Measurements from ENCODE around the gene BNIP5.
"Not testable (repeated sequence)": the region's sequence is repeated elsewhere in the genome, so short reads cannot be mapped to it uniquely, and the experiment has no call there.

Gene BNIP5

DNA sequence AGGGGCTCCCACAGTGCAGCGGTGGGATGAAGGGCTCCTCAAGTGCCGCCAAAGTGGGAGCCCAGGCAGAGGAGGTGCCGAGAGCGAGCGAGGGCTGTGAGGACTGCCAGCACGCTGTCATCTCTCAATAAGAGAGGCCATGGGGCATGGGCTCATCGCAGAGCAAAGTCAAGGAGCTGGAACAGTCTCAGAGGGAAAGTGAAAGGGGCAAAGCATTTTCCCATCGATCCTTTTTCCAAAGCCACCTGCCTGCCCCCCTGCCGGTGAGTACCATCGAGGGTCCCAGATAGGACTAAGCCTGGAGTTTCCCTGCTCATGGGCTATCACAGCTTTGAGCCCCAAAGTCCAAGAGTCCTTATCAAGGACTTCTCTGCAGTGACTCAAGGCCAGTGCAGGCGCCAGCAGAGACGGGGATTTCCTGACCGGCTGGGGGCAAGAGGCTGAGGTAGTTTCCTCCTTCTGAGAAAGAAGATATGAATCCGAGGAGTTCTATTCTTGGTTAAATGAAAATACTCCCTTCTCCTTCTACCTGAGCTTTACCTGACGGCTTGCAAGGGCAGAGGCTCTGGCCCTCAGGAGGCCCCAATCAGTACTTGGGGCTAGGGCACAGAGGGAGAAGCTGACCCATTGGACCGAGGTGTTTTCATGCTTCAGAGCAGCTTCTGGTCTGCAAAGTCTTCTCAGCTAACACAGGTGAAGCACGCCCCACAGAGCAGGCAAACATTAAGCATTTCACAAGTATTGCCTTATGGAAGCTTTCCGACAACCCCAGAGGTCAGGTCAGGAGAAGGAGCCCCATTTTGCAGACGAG is 28.2 kb upstream of the BNIP5 start:
- peak; percentile 58 for DNase-seq

DNA sequence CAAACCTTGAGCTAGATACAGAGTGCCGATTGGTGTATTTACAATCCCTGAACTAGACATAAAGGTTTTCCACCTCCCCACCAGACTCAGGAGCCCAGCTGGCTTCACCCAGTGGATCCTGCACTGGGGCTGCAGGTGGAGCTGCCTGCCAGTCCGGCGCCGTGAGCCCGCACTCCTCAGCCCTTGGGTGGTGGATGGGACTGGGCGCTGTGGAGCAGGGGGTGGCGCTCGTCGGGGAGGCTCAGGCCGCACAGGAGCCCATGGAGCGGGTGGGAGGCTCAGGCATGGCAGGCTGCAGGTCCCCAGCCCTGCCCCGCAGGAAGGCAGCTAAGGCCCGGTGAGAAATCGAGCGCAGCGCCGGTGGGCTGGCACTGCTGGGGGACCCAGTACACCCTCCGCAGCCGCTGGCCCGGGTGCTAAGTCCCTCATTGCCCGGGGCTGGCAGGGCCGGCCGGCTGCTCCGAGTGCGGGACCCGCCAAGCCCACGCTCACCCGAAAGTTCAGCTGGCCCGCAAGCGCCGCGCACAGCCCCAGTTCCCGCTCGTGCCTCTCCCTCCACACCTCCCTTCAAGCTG is 27.5 kb upstream of the BNIP5 start:
- DNase-seq, result not testable (repeated sequence)

DNA sequence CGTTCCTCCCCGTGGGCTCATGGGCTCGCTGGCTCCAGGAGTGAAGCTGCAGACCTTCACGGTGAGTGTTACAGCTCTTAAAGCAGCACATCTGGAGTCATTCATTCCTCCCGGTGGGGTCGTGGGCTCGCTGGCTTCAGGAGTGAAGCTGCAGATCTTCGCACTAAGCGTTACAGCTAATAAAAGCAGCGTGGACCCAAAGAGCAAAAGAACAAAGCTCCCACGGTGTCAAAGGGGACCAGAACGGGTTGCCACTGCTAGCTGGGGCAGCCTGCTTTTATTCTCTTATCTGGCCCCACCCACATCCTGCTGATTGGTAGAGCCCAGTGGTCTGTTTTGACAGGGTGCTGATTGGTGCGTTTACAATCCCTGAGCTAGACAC is 26.7 kb upstream of the BNIP5 start:
- DNase-seq, result not testable (repeated sequence)

DNA sequence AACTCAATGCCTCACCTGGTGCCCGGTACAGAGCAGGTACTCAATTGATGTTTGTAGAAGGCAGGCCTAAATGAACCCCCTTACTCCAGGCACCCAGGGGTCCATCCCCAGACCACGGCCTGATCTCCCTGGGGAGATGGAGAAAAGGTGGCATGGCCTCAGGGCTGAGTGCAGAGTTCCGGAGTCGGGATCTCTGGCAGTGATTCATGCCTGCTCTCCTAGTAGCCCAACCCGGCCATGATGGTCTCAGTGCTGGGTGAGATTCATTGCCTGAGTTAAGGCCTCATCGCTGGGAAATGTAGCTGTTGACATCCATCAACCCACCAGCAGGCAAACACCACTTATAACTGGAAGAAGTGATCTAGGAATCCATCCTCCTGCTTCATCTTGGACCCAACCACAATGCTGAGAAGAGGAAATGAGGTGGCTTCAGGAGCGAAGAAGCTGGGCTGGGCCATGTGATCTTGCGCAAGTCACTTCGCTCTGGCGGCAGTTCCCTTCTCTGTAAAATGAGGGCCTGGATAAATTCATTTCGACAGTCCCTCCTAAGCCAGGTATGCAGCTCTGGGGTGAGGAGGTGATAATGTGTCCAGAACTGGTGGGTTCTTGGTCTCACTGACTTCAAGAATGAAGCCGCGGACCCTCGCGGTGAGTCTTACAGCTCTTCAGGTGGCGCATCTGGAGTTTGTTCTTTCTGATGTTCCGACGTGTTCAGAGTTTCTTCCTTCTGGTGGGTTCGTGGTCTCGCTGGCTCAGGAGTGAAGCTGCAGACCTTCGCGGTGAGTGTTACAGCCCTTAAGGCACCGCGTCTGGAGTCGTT is 26.1 kb upstream of the BNIP5 start:
- DNase-seq, result peak; percentile 52

DNA sequence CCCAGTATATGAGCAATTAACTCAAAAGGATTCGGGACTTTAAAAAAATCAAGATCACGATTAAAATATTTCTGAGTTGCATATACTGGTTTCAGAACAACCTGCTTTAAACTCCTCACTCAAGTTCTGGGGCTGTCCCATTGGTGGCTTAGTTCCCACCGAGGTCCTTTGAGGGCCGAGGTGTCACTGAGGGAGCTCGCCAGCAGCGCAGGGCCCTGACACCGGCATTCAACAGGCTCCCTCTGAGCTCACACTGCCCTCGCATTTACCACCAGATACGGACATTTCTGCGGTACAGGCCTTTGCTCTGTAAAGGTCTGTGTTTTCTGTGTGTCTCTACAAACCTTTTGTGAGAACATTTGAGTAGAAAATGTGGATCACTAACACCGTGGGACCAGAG is 24.4 kb upstream of the BNIP5 start:
- DNase-seq, result no peak

DNA sequence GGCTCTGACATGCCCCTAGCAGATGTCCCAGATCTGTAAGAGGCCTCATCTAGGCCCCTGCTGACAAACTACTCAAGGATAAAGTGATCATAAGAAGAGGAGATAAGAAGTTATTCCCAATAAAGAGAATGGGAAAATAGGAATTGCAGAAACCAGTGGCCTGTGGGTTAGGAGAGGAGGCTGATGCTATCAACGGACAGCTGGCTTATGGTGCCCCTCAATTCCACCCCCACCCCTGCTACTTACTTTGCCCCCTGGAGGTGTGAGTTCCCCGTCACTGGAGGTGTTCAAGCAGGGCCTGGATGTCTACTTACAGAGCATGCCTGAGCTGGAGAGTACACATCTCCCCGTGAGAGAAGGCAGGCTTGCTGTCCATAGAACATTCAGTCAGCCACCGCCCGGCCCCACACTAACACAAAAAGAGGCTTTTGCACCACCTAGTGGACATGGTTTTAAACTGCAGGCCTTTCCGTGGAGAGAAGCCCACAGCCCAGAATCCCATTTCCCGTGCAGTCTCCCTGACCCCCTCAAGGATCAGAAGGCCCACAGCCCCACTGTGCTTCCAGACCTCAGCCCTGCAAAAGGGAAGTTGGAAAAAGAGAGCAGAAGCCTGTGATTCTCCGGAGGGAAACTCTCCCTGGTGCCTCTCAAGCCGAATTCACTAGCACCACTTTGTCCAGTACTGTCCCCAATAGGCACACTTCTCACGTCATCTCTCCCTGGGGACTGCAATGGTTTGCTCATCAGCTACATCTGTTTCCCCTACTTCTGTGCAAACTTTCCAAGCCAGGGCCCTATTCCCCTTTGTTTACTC is 23.8 kb upstream of the BNIP5 start:
- DNase-seq, result peak; percentile 88

DNA sequence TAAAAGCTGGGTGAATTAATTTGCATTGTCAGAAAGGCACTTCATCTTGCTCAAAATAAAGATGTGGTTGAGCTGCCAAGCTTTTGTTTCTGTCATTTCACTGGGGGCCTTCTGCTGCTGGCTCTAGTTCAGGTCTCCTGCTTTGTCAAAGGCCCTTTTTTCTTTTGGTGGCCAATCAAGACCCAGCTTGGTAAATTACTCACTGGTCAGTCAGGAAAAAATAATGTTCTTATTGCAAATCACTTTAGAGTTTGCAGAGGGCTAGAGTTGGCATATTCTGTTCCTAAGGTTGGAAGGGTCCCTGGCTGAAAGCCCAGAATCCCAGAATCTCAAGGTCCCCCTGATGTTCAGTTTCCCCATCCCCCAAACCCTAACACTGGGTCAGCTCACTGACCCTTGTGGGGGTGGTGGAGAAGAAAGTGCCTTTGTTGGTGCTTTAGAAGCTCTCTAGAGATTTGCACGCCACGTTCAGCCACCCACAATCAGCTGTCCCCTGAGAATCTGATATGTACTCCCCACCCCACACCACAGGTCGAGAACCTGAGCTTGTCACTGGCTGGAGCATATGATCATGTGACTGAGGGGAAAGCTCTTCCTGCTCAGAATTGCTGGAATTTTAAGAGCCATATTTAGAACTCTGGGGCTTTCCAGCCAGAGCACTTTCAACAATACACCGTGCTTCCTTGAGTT is 21.7 kb upstream of the BNIP5 start:
- DNase-seq, result no peak

DNA sequence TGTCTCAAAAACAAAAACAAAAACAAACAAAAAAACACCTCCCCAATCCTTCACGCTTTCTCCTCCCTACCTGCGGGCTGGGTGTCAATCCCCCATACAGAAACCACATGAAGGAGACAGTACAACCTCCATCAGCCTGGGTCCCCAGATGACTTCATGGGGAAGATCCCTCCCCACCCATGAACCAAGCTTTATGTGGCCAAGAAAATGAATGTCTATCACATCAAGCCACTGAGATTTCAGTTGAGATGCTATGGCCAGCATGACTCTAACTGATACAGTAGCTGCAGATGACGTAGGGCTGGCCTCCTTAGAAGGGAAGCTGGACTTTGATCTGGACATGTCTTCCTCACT is 21.2 kb upstream of the BNIP5 start:
- no peak for DNase-seq

DNA sequence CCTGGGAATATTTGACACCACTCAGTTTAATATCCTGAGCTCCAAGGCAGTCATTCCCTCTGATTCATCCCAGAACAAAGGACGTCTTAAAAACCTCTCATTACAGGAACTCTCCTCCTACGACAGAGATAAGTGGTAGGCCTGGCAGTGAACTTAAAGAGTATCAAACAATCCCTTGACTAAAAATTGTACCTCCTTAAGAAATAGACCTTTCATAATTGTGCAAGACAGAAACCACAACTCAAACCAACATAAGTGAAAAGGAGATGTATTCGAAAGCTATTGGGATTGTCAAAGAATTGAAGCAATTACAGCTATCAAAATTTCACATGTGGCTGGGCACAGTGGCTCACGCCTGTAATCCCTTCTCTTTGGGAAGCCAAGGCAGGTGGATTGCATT is 19.1 kb upstream of the BNIP5 start:
- peak; percentile 36 for DNase-seq

DNA sequence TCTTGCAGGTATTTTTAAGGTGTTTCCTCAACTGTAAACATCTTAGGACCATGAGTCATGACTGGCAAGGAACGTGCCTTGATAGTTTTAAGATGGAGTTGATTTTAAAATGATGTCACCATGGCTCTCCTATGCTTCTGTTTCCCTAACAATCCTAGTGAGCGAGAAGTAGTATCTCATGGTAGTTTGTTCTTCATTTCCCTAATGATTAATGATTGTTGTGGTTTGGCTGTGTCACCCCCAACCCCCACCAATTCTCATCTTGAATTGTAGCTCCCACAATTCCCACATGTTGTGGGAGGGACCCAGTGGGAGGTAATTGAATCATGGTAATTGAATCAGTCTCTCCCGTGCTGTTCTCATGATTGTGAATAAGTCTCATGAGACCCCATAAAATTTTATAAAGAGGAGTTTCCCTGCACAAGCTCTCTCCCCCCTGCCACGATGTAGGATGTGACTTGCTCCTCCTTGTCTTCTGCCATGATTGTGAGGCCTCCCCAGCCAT is 16.8 kb upstream of the BNIP5 start:
- DNase-seq, result peak; percentile 35

DNA sequence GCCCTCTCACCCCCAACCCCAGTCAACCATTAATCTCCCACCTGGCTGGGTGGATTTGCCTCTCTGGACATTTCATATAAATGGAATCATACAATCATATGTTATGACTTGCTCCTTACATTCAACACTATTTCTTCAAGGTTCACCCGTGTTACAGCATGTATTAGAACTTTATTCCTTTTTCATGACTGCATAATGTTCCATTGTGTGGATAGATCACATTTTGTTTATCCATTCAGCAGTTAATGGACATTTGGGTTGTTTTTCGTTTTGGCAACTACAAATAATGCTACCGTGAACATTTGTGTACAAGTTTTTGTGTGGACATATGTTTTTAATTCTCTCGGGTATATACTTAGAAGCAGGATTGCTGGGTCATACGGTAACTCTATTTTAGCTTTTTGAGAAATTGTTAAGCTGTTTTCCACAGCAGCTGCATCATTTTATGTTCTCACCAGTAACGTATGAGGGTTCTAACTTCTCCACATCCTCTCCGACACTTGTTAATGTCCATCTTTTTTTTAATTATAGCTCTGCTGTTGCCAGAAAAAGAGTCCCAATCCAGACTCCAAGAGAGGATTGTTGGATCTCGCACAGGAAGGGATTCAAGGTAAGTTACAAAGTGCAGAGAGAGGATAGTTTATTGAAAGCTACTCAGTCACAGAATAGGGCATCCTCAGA is 15.9 kb upstream of the BNIP5 start:
- no peak for DNase-seq

DNA sequence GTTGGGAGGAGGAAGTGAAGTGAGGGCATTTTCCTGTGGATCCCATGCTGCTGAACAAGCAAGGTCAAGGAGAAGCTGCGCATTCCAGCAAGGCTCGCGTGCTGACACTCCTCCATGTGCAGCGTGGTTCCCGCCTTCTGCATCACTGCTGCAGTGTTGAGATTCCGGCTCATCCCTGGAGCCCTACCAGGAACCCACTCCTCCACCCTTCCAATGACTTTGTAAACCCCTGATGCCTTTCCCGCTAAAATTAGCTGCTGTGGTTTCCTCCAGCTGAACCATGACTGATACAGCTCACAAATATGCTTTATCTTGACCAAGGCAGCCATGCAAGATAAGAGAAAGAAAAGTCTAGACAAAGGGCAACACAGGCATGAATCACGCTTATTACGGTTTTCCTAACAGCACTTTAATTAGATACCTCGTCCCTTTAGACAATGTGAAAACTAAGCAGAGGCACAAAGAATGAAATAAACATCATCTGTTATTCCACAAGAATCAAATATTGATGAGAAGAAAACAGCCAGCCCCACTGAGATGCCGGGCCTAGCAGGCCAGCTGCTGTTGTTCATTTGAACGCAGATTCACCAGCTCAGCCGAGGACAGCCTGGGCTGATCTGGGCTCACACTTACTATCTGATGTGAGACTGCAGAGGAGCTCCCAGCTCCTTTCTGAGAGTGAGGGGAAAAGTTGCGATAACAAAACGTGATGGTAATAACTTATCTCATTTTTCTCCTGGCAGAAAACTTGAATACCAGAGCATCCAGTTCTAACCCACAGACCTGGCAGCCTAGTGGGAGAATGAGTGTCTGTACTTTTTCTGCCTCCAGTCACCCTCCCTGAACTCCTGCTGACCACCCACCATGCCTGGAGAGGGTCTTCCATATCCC is 14.2 kb upstream of the BNIP5 start:
- no peak for DNase-seq

DNA sequence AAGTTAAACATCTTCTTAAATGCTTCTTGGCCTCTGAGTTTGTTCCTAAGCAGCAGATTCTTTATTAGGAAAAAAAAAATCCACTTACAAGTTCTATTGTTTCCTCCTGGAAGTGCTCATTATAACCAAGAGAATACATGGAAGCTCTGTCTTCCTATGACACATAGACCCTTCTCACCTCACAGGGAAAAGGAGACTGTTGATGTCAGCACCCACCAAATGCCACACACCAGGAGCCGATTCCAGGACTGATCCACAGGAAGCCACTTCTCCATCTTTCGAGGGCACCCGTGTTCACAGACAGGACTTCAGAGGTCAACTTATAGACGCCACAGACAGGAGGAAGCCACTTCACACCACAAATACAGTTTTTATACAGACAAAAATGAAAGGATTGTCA is 13.4 kb upstream of the BNIP5 start:
- no peak for DNase-seq

DNA sequence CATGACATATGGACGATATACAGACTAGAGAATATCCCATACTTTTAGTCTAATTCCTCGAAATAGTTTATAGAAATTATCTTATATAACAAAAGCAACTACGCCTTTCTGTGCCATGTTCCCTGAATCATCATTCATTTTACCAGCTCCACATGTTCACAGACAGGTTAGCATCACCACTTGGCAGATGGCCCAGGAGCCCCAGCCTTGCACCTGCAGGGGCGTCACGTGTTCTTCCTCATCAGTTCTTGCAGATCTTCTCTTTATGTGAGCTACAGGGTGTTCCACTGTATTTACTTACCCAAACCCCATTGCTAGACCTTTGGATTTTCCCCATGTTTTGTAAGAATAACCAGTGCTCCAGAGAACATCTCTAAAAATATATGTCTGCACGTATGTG is 12.6 kb upstream of the BNIP5 start:
- no peak for DNase-seq

DNA sequence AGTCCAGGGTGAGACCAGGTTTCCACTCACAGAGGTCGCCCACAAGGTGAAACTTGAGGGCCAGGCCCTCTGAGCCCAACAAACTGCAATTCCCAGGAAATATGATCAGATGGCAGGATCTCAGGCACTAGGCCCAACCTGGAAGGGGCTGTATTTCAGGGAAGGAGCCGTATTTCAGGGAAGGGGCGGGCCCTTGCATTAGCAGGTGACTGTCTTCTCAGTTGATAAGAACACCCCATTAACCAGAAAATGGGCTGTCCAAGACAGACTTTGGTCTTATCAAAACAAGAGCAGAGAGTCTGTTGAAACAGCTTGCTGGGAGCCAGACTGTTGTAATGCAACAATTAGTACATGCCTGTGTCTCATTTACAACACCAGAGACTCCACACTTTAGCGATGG is 10.9 kb upstream of the BNIP5 start:
- DNase-seq, result no peak

DNA sequence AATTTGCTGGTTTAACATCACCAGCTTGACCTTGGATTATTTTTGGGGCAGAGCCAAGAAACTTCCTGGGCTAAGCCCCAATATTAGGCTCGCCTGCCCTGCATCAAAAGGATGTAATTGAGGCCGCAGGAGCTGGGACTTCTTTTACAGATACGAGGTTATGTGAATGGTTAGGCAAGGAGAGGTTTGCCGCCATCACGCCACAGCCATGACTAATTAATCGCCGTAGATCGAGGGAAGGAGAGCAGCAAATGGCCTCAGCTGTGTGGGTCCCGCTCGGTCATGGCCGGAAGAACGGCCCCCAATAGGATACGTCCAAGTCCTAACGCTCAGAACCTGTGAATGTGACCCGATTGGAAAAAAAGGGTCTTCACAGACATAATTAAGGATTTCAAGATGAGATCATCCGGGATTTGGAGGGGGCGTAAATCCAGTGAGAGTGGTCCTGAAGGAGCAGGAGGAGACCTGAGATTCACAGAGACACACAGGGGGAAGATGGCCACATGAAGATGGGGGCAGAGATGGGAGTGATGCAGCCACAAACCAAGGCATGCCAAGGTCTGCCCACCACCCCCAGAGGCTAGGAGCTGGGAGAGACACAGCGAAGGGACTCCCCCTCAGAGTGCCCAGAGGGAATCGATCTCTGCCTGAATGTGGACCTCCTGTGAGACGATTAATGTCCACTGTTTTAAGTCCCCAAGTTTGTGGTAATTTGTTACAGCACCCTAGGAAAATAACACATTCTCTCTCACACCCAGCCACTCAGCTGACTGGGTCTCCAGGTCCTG is 10.0 kb upstream of the BNIP5 start:
- DNase-seq, result no peak

DNA sequence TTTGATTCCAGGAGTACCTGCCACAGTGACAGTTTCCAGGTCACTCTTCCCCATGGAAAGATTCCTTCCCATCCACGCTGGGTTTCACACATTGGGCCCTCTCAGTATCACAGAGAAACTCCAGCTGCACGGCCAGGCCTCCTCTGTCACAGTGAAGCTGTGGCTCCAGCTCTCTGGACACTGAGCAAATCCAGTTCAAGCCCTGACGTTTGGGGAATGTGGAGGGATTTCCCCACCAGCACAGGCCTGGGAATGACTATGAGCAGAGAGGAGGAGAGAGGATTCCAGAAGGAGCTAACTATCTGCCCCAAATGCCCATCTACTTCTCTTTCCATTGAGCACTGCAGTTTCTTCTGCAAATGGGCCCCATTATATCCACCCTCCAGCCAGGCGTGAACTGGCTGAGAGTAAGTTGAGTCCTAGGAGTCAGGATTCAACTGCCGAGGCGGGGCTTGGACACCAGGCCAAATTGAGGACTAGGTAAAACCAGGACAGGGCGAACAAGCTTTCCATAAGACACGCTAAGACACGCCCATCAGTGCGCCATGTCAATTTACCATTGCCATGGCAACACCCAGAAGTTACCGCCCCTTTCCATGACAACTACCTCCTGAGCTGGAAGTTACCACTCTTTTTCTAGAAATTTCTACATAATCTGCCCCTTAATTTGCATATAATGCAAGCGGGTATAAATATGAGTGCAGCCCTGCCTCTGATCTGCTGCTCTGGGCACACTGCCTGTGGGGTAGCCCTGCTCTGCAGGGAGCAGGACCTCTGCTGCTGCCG is 9.2 kb upstream of the BNIP5 start:
- DNase-seq, result no peak

DNA sequence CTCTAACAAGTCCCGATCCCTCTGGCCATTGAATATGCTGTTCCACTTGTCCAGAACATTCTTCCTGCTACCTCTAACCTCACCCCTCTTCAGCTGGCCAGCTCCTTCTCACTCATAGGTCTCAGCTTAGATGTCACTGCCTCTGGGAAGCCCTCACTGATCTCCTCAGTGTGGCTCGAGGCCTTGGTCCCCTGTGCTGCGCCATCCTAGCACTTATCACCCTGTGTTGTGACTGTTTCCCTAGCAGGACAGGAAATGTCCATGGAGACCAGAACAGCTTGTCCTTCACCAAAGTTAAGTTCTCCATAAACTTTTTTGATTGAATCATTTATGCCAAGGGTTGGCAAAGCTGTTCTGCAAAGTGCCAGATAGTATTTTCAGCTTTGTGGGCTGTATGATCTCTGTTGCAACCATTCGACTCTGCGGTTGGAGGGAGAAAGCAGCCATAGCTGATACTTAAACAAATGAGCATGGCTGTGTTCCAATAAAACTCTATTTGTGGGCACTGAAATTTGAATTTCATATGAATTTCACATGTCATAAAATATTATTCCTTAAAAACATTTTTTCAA is 6.5 kb upstream of the BNIP5 start:
- DNase-seq, result no peak

Measured in suppressor macrophage treated with lipopolysaccharide for 4 hours (primary cell).